Mesodermal cell (in vitro differentiated cells): ENCODE data around the gene STEAP3.

Source experiments
- H3K27ac ChIP-seq: 2 replicates; pipeline ENCODE4 v1.7.0; 2013; ENCODE audit warnings: mild to moderate bottlenecking, low read depth, low read length, moderate library complexity; ENCODE audit not compliant: severe bottlenecking
- H3K36me3 ChIP-seq: 2 replicates; pipeline ENCODE4 v1.7.1; 2013; ENCODE audit warnings: mild to moderate bottlenecking, low read length, moderate library complexity; ENCODE audit not compliant: control insufficient read depth, insufficient read depth
- H3K4me1 ChIP-seq: one replicate; pipeline ENCODE4 v1.7.1; 2013; ENCODE audit warnings: mild to moderate bottlenecking, low read length; ENCODE audit not compliant: insufficient read depth, control insufficient read depth, poor library complexity, severe bottlenecking
- H3K4me3 ChIP-seq: 2 replicates; pipeline ENCODE4 v1.7.0; 2013; ENCODE audit warnings: low read length, control low read depth, mild to moderate bottlenecking; ENCODE audit not compliant: insufficient read depth, poor library complexity, severe bottlenecking; ENCODE audit errors: extremely low read depth
- H3K9me3 ChIP-seq: 2 replicates; pipeline ENCODE4 v1.7.1; 2013; ENCODE audit warnings: mild to moderate bottlenecking, low read length, moderate library complexity; ENCODE audit not compliant: control insufficient read depth
- WGBS, 2 experiments: methylation state at CpG; one replicate each; pipeline ENCODE4 v1.1.5; 2013; ENCODE audit warnings: missing lambda C conversion rate in 2 of 2; ENCODE audit not compliant: insufficient coverage in 2 of 2; 5-methylcytosine and 5-hydroxymethylcytosine counted together

STEAP3 gene

DNA sequence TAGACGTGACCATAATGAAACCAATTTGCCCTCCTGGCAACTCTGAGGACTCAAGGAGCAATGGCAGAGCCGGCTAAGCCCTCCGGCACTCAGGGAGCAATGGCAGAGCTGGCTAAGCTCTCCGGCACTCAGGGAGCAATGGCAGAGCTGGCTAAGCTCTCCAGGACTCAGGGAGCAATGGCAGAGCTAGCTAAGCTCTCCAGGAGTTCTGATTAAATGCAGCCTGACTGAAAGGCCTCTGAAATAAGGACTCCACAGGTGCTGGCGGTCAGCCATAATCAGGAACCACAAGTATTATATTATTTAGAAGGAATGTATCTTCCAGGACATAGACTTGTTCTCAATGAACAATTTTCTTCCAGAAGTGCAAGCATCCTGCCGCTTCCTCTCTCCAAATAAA, 77.8 kb downstream of the STEAP3 start:
- Histone ChIP-seq H3K27ac (no peak overlapping the region), H3K4me3 (no peak overlapping the region), H3K9me3 (no peaks in the 10 kb centered on the region), H3K4me1 (no peaks in the 10 kb centered on the region), H3K36me3 (no peaks in the 10 kb centered on the region)
- 88 to 94% methylated on average over 3 to 4 of the region's 6 CpGs for WGBS, 2 experiments

- H3K4me3 ChIP-seq = no peak overlapping the region
- no peaks in the 10 kb centered on the region for H3K9me3 ChIP-seq
- H3K4me1 ChIP-seq = no peaks in the 10 kb centered on the region
- no peak overlapping the region for H3K27ac ChIP-seq
- no peaks in the 10 kb centered on the region for H3K36me3 ChIP-seq
- WGBS, 2 experiments = 67% methylated on average over 1 of the region's 2 CpGs; no CpG with 5 or more reads in 1 of the 2 experiments
Measured at GRCh38 chr2:119304847-119305246, 81.2 kb downstream of the STEAP3 start.

- 88 to 92% methylated on average over 5 to 7 of the region's 12 CpGs for WGBS, 2 experiments
- Histone ChIP-seq H3K9me3 (no peaks in the 10 kb centered on the region), H3K36me3 (no peaks in the 10 kb centered on the region), H3K4me3 (no peak overlapping the region), H3K27ac (no peak overlapping the region), H3K4me1 (no peaks in the 10 kb centered on the region)
Measured at GRCh38 chr2:119305497-119306195, 82.0 kb downstream of the STEAP3 start.

- no peaks in the 10 kb centered on the region for H3K4me1 ChIP-seq
- H3K4me3 ChIP-seq = no peak overlapping the region
- H3K27ac ChIP-seq = no peak overlapping the region
- no peaks in the 10 kb centered on the region for H3K36me3 ChIP-seq
- 91 to 92% methylated on average over 5 to 8 of the region's 10 CpGs for WGBS, 2 experiments
- no peaks in the 10 kb centered on the region for H3K9me3 ChIP-seq
Measured at GRCh38 chr2:119306196-119306590, 82.6 kb downstream of the STEAP3 start.

- H3K4me1 ChIP-seq = no peaks in the 10 kb centered on the region
- no peaks in the 10 kb centered on the region for H3K9me3 ChIP-seq
- H3K36me3 ChIP-seq = no peaks in the 10 kb centered on the region
- 75 to 100% methylated on average over 1 to 4 of the region's 7 CpGs for WGBS, 2 experiments
- H3K27ac ChIP-seq = no peak overlapping the region
- no peak overlapping the region for H3K4me3 ChIP-seq
Measured at GRCh38 chr2:119307419-119308140, 83.9 kb downstream of the STEAP3 start.

DNA sequence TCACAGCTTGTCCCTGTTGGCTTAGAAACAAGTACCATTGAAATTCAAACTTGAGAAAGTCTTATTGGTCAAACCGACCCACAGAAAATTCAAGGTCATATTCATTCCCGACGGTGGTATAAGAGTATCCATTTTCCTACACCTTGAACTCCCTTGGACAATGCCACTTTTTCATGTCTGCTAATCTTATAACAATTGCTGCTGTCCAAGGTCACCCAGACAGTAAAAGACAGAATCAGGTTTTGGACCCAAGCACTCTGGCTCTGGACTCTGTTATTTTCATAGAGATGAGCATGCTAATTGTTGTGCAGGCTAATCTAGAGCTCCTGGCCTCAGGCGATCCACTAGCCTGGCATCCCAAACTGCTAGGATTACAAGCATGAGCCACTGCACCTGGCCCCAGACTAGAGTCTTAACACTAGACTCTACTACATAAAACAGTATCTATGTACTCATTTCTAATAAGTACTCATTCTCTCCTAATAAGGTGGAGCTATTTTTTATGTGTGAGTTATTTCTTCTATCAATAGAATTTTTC, 85.2 kb downstream of the STEAP3 start:
- no peaks in the 10 kb centered on the region for H3K36me3 ChIP-seq
- no peaks in the 10 kb centered on the region for H3K4me1 ChIP-seq
- H3K4me3 ChIP-seq = no peak overlapping the region
- WGBS, 2 experiments = 83 to 91% methylated on average over 3 to 4 of the region's 4 CpGs
- H3K27ac ChIP-seq = no peak overlapping the region
- H3K9me3 ChIP-seq = no peaks in the 10 kb centered on the region

- no peak overlapping the region for H3K4me3 ChIP-seq
- H3K4me1 ChIP-seq = no peaks in the 10 kb centered on the region
- no peak overlapping the region for H3K27ac ChIP-seq
- no peaks in the 10 kb centered on the region for H3K36me3 ChIP-seq
- no peaks in the 10 kb centered on the region for H3K9me3 ChIP-seq
- WGBS, 2 experiments = 48 to 67% methylated on average over 4 to 5 of the region's 5 CpGs
Measured at GRCh38 chr2:119311371-119311770, 87.7 kb downstream of the STEAP3 start.

DNA sequence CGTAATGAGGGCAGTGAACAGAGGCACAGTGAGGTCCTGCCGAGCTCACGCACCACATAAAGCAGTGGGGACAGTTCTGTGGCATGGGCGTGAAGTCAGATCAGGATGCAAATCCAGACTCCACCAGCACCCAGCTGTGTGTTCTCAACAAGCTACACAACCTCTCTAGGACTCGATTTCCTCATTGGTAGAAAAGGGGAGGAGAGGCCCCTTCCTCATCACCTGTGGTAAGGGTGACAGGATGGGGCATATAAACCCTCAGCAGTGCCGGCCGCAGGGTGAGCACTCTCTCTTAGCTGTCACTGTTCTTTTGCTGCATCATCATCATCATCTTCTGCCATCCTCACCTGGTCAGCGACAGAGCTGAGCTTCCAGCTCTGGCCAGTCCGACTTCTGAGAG, 88.2 kb downstream of the STEAP3 start:
- H3K4me3 ChIP-seq = no peak overlapping the region
- H3K9me3 ChIP-seq = no peaks in the 10 kb centered on the region
- no peaks in the 10 kb centered on the region for H3K36me3 ChIP-seq
- WGBS, 2 experiments = 86 to 89% methylated on average over 8 of the region's 9 CpGs
- H3K27ac ChIP-seq = no peak overlapping the region
- no peaks in the 10 kb centered on the region for H3K4me1 ChIP-seq
